Smooth muscle cell of the brain vasculature (primary cell): ENCODE measurements around the gene DOCK2.
"Not testable (repeated sequence)": the region's sequence is repeated elsewhere in the genome, so short reads cannot be mapped to it uniquely, and the experiment has no call there.

Experiments used
- DNase-seq: peaks from one replicate; pipeline ENCODE4 v3.0.0-alpha.2; 2012; ENCODE audit warnings: low read depth, low spot score

Gene DOCK2

DNA sequence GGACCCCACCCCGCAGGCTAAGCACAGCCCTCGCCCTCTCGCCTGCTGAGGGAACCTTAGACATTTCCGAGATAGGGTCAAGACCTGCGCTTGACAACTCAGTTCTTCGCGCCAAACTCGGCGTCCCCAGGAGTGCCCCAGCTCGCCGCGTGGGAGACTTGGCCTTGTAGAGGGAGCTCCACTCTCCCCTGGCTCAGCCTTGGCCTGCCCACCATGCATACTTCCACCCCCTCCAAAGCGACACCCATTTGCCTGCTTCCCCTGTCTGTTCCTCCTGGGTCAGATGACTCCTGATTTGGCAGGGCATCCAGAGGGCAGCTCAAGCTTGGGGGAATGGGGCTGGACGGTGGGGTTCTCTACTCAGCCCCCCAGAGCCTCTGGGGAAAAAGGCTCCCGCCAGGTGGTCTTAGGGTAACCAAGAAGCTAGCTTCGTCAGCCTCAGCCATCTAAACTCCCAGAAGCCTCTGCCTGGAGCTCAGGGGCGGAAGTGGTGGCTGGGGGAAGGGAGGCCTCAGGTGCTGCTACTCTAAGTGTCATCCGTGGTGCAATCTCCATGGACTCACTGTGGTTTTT is 560 bp downstream of the DOCK2 start:
- DNase-seq: no peak

DNA sequence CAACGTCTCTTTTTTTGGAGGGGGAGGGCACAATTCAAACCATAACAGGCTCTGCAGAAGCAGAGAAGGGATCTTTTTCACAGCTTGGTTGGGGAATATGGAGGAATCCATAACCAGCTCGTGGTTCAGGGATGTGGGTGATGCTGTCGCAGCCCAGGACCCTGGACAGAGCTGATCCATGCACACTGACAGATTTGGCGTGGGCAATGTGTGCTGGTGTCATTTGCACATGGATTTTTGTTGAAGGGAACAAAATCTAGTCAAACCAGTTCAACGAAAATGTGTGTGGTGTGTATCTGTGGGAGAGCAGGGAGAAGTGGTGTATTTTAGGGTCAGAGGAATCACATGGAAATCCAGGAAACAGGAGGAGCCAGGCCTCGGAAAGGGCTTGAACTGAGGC is 4.2 kb downstream of the DOCK2 start:
- DNase-seq: no peak

DNA sequence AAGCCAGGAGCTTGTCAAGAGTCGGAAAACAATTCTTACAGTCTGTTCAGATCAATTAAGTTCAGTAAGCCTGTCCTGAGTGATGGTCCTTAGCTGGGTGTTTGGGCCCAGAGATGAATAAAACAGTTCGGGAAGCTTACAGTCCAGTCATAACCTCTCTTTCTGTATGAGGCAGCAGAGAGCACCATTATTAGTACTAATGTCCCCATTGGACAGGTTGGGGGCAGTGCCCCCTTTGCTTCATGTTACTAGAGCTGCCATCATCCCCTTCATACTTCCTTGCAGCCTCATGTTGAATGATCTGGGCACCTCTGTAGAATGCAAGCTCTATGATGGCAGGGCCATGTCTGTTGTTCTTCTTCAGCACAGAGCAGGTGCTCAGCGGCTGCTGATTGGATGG is 9.8 kb downstream of the DOCK2 start:
- no peak for DNase-seq

DNA sequence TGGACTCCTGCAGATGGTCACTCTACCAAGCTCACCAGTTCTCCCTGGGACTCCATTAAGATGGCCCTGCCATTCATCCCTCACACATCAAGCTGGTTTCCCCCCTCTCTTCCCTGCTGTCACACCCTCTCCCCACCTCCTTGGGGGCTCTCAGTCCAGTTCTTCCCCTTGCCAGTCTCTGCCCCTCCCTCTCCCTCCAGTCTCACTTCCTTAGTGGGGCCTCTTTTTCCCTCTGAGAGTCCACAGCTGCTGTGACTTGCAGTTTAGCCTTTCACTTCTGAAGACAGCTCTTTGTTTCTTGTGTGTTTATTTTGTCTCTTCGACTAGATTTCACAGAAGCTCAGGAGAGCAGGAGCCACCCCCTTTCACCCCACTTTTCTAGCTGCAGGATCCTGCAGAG is 10.5 kb downstream of the DOCK2 start:
- no peak for DNase-seq

DNA sequence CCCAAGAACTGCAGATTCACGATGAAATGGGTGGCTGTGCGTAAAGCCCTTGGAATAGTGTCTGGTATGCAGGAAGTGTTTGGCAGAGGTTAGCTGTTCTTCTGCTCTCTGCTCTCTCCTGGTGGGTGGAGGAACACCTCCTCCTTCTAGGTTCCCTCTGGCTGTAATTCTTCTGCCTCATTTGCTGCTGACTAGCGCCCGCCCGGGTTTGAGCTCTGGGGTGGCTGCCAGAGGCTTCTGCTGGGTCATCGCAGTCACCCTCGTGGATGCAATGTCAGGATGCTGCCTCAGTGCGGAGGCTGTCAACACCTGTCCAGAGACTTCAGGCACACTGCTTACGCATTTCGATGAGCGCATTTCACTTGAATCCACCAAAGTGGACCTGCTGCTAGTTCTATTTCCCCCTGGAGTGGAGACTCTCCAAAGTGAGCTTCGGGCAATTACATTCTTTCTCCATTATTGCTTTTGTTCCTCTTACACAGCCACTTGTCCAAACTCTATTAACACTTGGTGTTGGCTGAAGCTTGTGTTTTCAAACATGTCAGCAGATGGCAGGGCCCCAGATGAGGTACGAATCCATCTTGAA is 11.7 kb downstream of the DOCK2 start:
- no peak for DNase-seq

DNA sequence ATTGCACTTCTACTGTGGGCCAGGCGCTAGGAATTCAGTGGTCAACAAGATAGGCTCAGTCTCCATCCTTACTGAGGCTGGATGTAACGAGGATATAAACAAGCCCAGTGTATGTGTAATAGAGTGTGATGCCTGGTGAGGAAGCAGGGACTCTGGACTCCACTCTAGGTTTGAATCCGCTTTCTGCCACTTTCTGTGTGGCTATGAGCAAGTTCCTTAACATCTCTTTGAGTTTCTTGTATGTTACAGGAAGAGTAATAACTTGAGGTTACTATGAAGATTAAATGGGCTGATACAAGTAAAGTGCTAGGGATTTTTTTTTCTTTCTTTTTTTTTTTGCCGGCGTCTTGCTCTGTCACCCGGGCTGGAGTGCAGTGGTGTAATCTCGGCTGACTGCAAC is 12.4 kb downstream of the DOCK2 start:
- DNase-seq: no peak

DNA sequence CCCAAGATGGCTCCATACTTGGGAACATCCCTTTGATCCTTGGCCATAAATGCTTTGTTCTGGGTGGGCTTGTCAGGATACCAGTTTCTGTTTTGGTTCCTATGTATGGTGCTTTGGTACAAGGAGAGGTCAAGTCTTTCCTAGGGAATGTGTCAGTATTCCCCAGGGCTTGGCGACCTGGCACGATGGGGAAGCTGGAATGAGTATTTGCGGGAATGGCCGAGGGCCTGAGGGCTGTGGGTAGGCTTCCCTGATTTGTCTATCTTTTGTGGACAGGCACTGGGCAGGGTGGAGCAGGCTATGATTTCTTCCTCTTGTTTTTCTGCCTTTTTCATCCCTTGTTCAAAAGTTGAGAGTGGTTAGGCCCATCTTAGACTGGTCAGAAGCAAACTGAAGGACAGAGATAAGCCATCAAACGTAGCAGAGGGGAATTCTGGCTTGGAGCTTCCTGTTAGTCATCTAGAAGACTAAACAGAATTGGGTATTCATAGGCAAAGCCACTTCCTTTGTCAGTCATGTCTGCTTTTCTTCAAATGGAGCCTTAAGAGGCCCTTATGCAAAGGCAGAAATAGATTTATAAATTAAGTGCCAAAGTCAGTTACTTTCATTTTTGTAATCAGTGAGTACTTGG is 13.7 kb downstream of the DOCK2 start:
- no peak for DNase-seq

DNA sequence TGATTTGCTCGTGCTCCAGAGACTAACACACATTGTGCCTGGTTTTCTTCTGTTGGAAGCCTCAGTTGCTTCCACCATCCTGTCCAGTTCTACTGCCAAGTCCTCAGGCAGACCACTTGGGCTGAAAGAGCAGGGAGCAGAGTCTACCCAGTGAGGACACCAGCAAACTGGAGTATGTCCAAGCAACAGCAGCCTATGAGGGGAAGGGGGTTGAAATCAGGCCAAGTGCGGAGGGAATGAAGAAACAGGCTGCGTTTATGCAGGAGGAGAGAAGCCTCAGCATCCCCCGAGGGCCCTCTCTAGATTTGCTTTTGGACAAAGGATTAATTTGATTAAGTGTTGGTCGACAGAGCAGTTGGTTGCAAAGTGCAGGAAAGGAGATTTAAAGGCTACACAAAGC is 14.5 kb downstream of the DOCK2 start:
- no peak for DNase-seq

DNA sequence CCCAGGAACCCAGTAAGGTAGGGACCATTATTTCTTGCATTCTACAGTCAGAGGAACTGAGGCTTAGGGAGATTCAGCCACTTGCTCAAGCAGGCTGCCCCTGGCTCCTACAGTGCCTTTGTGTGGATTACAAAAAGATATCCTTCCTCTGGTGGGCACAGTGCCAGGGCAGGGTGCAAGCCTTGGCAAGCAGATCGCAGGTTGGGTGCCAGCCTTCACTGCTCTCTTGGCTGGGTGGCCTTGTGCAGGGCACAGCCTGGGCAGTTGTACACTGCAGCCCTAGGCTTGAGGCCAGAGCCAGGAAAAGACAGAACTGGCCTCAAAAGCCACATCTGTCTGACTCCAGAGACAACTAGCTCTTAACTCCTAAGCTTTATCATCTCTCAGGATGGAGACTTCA is 15.0 kb downstream of the DOCK2 start:
- DNase-seq: no peak

DNA sequence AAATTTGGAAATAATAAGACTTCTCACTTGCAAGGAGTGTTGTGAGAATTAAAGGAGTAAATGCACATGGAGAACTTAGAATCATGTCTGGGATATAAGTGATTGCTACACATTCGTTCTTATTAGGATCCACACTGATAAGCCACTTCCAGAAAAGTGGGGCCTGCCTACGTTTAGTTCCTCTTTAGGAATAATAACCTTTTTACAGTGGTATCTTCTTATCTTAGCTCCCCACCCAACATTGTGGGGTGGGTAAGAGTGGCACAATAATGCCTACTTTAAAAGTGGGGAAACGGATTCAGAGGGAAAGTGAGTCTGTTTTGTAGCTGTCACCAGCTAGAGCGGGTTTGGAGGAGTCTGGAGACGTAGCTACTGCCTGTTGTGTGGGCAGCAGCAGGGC is 16.0 kb downstream of the DOCK2 start:
- DNase-seq: no peak

DNA sequence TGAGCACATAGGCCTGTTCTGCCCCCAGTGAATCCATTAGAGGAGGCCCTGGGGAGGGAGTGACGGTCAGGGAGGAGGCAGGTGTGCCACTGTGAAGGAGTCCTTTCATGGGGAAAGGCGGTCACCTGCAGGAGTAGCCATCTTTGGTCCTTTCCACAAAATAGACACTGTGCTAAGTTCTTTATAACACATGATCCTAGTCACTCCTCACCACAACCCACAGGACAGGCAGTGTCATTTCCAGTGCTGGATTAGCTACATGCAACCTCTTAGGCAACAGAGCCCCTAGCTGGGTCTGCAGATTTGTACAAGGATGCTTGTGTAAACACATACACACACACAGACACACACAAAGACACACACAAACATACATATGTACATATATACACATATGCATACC is 18.3 kb downstream of the DOCK2 start:
- DNase-seq: no peak

DNA sequence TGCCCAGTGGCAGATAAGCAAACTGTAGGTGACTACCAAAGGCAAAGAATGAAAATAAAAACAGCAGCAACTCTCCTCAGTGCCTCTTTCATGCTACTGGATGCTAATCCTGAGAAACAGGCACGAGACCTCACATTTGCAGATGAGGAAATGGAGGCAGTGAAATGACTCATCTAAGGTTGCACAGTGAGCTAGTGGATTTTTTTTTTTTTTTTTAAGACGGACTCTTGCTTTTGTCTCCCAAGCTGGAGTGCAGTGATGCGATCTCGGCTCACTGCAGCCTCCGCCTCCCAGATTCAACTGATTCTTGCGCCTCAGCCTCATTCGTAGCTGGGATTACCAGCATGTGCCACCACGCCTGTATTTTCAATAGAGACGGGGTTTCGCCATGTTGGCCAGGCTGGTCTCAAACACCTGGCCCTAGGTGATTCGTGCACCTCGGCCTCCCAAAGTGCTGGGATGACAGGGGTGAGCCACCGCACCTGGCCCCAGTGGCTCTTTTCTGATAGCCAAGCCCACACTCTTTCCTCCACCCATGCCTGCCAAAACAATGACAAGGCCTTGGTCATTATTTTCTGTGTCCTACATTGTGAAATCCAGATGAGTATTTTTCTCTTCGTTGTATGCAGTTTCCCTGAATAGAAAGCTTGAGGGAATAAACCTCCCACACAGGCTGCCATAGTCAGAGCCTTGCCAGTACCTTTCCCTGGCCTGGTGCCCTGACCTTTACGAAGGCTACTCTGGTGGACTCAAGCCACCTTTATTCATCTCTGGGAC is 19.2 kb downstream of the DOCK2 start:
- DNase-seq: no peak

DNA sequence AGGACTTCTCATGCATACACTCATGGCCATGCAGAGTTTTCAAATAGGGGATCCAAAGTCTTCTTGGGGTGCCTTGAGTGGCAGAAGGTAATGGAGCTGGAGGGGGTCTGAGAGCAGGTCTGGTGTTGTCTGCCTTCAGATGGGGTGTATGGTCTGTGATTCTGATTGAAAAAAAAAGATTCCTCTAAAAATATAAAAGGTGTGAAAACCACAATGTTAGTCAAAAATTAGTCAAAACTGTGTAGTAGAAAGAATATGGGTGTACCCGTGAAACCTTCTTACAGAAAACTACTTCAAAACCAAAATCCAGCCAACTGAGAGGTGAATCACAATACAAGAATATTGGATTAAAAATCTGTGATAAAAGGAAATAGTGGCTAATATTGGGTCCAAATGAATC is 20.1 kb downstream of the DOCK2 start:
- DNase-seq: no peak

DNA sequence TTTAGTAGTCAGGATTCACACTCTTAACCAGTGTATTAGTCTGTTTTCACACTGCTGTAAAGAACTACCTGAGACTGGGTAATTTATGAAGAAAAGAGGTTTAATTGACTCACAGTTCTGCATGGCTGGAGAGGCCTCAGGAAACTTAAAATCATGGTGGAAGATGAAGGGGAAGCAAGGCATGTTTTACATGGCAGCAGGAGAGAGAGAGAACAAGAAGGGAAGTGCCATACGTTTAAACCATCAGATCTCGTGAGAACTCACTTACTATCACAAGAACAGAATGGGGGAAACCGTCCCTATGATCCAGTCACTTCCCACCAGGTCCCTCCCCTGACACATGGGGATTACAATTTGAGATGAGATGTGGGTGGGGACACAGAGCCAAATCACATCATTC is 25.4 kb downstream of the DOCK2 start:
- not testable (repeated sequence) for DNase-seq

DNA sequence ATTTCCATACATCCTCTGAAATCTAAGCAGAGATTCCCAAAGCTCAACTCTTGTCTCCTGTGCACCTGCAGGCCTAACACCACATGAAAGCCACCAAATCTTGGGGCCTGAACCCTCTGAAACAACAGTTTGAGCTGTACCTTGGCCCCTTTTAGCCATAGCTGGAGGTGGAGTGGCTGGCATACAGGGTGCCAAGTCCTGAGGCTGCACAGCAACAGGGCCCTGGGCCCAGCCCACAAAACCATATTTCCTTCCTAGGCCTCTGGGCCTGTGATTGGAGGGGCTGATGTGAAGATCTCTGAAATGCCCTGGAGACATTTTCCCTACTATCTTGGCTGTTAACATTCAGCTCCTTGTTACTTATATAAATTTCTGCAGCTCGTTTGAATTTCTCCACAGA is 26.5 kb downstream of the DOCK2 start:
- DNase-seq: no peak

DNA sequence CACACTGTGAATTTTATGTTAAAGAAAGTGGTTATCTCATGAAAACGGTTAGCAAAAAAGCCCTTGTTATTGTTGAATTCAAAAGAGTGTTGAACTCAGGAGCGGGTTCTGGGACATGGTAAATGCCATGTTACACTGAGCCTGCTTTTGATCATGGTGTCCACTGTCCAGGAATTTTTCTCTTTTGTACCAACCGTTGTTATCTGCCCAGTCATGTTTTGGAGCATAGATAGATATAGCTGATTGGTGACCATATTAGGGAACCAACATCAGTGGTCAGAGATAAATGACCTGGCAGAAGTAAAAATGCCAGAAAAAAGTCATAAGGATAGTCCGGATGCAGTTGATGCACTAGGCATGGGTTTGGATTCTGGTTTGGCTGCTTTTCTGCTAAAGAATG is 29.3 kb downstream of the DOCK2 start:
- no peak for DNase-seq

DNA sequence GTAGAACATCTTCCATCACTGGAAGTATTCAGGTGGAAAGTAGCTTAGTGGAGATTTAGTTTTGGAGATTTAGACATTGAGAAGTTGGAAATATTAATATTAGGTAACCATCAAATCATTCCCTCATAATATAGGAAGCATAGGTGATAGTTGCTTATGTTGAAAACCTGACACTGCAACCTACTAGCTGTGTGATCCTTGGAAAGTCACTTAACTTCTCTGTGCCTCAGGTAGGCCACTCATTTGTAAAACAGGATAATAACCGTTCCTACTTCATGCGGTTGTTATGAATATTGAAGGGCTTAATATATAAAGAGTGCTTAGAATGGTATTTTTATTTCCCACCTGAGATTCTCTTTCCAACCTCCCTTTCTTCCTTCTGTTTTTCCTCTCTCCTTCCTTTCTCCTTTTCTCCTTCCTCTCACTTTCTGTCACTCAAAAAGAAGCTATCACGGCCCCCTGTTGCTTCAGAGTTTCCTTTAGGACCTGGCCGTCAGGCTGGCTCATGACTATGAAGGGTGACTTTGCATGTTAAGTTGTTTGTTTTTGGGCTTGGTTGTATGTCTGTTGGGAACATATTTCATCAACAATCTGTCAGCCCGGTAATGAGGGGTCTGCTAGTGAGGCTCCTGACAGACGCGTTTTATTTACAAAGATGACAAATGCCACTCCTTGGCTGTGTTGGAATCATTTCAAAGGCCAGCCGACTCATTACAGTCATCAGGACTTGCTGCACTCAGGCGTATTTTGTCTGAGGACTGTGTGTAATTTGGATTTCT is 31.0 kb downstream of the DOCK2 start:
- DNase-seq: no peak

DNA sequence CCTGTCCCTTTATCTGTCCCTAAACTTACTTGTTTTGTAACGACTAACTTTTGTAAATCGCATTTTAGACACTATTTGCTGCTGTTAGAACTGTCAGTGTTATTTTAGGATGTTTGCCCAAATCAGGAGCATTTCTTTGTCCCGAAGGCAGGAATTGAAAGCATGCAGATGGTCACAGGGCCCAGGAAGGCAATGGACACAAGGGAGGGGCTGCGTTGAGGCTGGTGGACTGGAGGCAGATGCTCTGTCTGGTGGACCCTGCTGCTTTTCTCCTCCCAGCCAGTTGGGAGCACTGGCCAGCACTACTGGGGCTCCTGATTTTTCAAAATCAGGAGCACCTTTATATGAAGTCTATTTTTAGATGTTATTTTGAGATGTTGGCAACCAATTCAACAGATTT is 31.7 kb downstream of the DOCK2 start:
- no peak for DNase-seq

DNA sequence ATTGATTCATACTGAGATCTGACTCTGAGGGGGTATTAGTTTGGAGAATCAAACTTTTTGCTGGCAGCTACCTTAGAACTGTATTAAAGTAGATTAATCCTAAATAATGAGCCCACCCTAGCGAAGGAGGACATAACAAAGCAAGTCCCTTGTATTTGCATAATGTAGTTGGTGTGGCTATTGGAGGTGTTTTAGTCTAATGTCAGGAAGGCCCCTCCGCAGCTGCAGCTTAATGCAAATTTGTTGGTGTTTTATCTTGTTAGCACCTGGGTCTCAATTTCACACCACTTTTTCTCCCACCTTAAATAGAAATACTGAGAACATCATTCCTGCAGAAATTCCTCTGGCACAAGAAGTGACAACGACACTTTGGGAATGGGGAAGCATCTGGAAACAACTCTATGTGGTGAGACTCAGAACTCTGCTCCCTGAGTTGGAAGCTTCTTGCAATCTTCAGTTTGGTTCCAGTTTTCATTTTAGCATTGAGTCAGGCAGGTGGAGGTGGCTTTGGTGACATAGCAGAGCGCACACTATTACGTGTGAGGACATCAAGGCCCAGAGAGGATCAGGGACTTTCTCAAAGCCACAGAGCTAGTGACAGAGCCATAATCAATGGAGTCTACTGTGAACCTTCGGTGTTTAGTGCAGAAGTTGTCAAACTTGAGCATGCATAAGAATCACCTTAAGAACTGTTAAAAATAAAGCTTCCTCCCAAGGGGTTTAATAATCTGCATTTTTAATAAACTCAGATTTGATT is 33.9 kb downstream of the DOCK2 start:
- DNase-seq: no peak

DNA sequence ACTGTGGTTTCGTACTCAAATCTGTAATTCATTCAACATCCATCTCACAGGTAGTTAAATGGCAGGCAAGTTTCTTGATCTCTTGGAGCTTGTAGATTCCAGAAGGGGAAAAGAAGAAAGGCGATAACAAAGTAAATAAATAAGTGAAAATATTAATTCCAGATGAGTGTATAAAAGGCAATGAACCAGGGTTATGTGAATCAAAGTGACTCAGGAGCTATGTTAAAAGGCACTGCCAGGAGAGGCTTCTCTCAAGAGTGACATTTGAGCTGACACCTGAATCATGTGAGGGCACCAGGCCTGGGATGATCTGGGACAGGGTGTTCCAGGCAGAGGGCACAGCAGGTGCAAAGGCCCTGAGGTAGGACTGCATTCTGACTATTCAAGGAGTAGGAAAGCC is 45.0 kb downstream of the DOCK2 start:
- DNase-seq: no peak

DNA sequence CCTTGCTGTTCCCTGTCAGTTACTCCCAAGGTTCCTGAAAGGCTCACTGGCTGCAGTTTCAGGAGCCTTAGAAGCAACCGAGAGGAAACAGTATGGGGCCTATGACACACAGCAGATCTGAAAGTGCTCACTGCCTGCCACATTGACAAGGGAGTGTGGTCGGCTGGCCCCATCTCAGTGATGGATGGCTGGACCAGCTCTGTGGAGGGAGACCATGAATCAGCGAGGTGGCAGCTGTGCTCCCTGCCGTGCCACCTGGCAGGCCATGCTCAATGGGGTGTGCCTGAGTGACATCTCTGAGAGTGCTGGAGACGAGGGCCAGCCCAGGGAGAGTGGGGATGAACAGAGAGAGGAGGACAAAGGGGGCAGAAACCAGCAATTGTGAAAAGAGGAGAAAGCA is 49.1 kb downstream of the DOCK2 start:
- DNase-seq: no peak
